DOHH2 (cell line): ENCODE results near the gene YIPF5.

ENCODE experiments used
- H3F3A ChIP-seq: fragments of 200-600 bp; sonication (generic), shearing (Covaris generic); 2 replicates; pipeline ENCODE4 v1.6.0; 2016; ENCODE audit warnings: antibody characterized with exemption, mild to moderate bottlenecking; ENCODE audit not compliant: control insufficient read depth, insufficient read depth
- H3K27ac ChIP-seq: fragments of 200-600 bp; sonication (generic); 2 replicates; pipeline ENCODE4 v1.5.1; 2014; ENCODE audit warnings: low read depth, mild to moderate bottlenecking, low read length, moderate library complexity
- H3K27me3 ChIP-seq: fragments of 200-600 bp; sonication (generic); 2 replicates; pipeline ENCODE4 v1.6.1; 2014; ENCODE audit warnings: mild to moderate bottlenecking, low read length, mixed read lengths; ENCODE audit not compliant: control insufficient read depth
- H3K36me3 ChIP-seq: fragments of 200-600 bp; sonication (generic); 2 replicates; pipeline ENCODE4 v1.6.1; 2014; ENCODE audit warnings: mild to moderate bottlenecking, low read length, moderate library complexity, mixed read lengths; ENCODE audit not compliant: control insufficient read depth
- H3K4me1 ChIP-seq: fragments of 200-600 bp; sonication (generic); 2 replicates; pipeline ENCODE4 v1.6.1; 2014; ENCODE audit warnings: mild to moderate bottlenecking, low read length, mixed read lengths; ENCODE audit not compliant: control insufficient read depth
- H3K4me2 ChIP-seq: fragments of 200-600 bp; sonication (generic); 2 replicates; pipeline ENCODE4 v1.6.0; 2014; ENCODE audit warnings: mild to moderate bottlenecking, low read length, moderate library complexity
- H3K4me3 ChIP-seq: fragments of 200-600 bp; sonication (generic); 2 replicates; pipeline ENCODE4 v1.5.1; 2014; ENCODE audit warnings: mild to moderate bottlenecking, low read length, mixed read lengths
- H3K79me2 ChIP-seq: fragments of 200-600 bp; sonication (generic); 2 replicates; pipeline ENCODE4 v1.6.1; 2014; ENCODE audit warnings: mild to moderate bottlenecking, low read length, mixed read lengths; ENCODE audit not compliant: control insufficient read depth
- H3K9me2 ChIP-seq: fragments of 200-600 bp; sonication (generic); replicated peaks from 2 replicates; pipeline ENCODE4 v1.6.1; 2014; ENCODE audit warnings: mild to moderate bottlenecking, low read length, mixed read lengths; ENCODE audit not compliant: control insufficient read depth
- H3K9me3 ChIP-seq: fragments of 200-600 bp; sonication (generic); 2 replicates; pipeline ENCODE4 v1.6.1; 2014; ENCODE audit warnings: antibody characterized with exemption, low read length, mixed read lengths; ENCODE audit not compliant: control insufficient read depth, insufficient read depth
- H4K20me1 ChIP-seq: fragments of 200-600 bp; sonication (generic); 2 replicates; pipeline ENCODE4 v1.6.0; 2014; ENCODE audit warnings: low read depth, mild to moderate bottlenecking, antibody characterized with exemption, low read length, moderate library complexity; ENCODE audit not compliant: control insufficient read depth, insufficient read depth
- CTCF ChIP-seq: fragments of 200-600 bp; sonication (generic); IDR thresholded peaks from one replicate; pipeline ENCODE4 v1.5.1; 2014; ENCODE audit warnings: antibody characterized with exemption, mild to moderate bottlenecking, low read depth, low read length; ENCODE audit not compliant: poor library complexity, severe bottlenecking
- EZH2phosphoT487 ChIP-seq: fragments of 200-600 bp; sonication (generic); IDR thresholded peaks from 2 replicates; pipeline ENCODE4 v1.6.1; 2017; ENCODE audit warnings: borderline replicate concordance, mild to moderate bottlenecking, antibody characterized with exemption, low read length, moderate library complexity, mixed read lengths

The YIPF5 gene

GRCh38 chr5:144195448-144195847, 25.0 kb upstream of the YIPF5 start:
- no peak overlapping the region for H3K4me2 ChIP-seq
- H3K4me1 ChIP-seq = peaks cover 21% of the 10 kb centered on the region

GRCh38 chr5:144194144-144194543, 23.7 kb upstream of the YIPF5 start:
- H4K20me1 ChIP-seq = no peaks in the 10 kb centered on the region

More at GRCh38 chr5:144195448-144195847, 25.0 kb upstream of the YIPF5 start:
- Histone ChIP-seq H3K4me3 (no peak overlapping the region), H3K36me3 (no peaks in the 10 kb centered on the region), H3K27me3 (no peaks in the 10 kb centered on the region; the same call in 1 of the 2 replicates), H3K27ac (no peak overlapping the region), H3K9me3 (no peaks in the 10 kb centered on the region), H4K20me1 (no peaks in the 10 kb centered on the region), H3F3A (no peaks in the 10 kb centered on the region), H3K79me2 (no peaks in the 10 kb centered on the region), H3K9me2 (no peaks in the 10 kb centered on the region)
- TF ChIP-seq EZH2phosphoT487 = no peak
- no peak for TF ChIP-seq CTCF

GRCh38 chr5:144192661-144193060, 22.2 kb upstream of the YIPF5 start:
- TF ChIP-seq CTCF = no peak
- TF ChIP-seq EZH2phosphoT487 = no peak
- no peaks in the 10 kb centered on the region for H3K79me2 ChIP-seq
- H3K4me1 ChIP-seq = peaks cover 49% of the 10 kb centered on the region
- no peak overlapping the region for H3K4me2 ChIP-seq
- peaks cover 16% of the 10 kb centered on the region for H3K9me3 ChIP-seq
- no peak overlapping the region for H3K27ac ChIP-seq
- no peaks in the 10 kb centered on the region for H3K9me2 ChIP-seq
- H3K27me3 ChIP-seq = no peaks in the 10 kb centered on the region
- no peak overlapping the region for H3K4me3 ChIP-seq
- H4K20me1 ChIP-seq = no peaks in the 10 kb centered on the region
- peaks cover 12% of the 10 kb centered on the region for H3K36me3 ChIP-seq
- H3F3A ChIP-seq = peaks cover 8% of the 10 kb centered on the region

More at GRCh38 chr5:144194144-144194543, 23.7 kb upstream of the YIPF5 start:
- H3F3A ChIP-seq = no peaks in the 10 kb centered on the region
- no peak overlapping the region for H3K4me2 ChIP-seq
- H3K27ac ChIP-seq = no peak overlapping the region
- H3K4me3 ChIP-seq = no peak overlapping the region
- H3K36me3 ChIP-seq = peaks cover under 1% of the 10 kb centered on the region; the same call in 1 of the 2 replicates
- no peaks in the 10 kb centered on the region for H3K79me2 ChIP-seq
- no peaks in the 10 kb centered on the region for H3K9me2 ChIP-seq
- peaks cover 7% of the 10 kb centered on the region; the same call in 1 of the 2 replicates for H3K9me3 ChIP-seq
- TF ChIP-seq EZH2phosphoT487 (no peak), CTCF (no peak)
- peaks cover 34% of the 10 kb centered on the region for H3K4me1 ChIP-seq
- H3K27me3 ChIP-seq = no peaks in the 10 kb centered on the region
